Activated CD4-positive, alpha-beta T cell treated with anti-CD3 and anti-CD28 coated beads, Interleukin-2, Interleukin-4, amounts not matched to agents 100 ng/mL and 50 ng/mL, durations not matched to agents 16 hours and 8 hours (primary cell): ENCODE data around the gene ADRA2C.

Experiments used
- DNase-seq: peaks from one replicate; pipeline ENCODE4 v3.0.0-alpha.2; 2020; ENCODE audit warnings: low spot score

ADRA2C gene

GRCh38 chr4:3733195-3733594 is 33.0 kb upstream of the ADRA2C start:
- no peak for DNase-seq

GRCh38 chr4:3735196-3735595 is 31.0 kb upstream of the ADRA2C start:
- DNase-seq: no peak

GRCh38 chr4:3736290-3736689 is 29.9 kb upstream of the ADRA2C start:
- DNase-seq: no peak

GRCh38 chr4:3736806-3737205 is 29.4 kb upstream of the ADRA2C start:
- no peak for DNase-seq

GRCh38 chr4:3739577-3739976 is 26.6 kb upstream of the ADRA2C start:
- no peak for DNase-seq

GRCh38 chr4:3740256-3740655 is 25.9 kb upstream of the ADRA2C start:
- no peak for DNase-seq

GRCh38 chr4:3741217-3742011 is 24.8 kb upstream of the ADRA2C start:
- DNase-seq: no peak

GRCh38 chr4:3742610-3743009 is 23.6 kb upstream of the ADRA2C start:
- no peak for DNase-seq

- DNase-seq: no peak
Measured at GRCh38 chr4:3744232-3744631, 22.0 kb upstream of the ADRA2C start.

- no peak for DNase-seq
Measured at GRCh38 chr4:3744901-3745300, 21.3 kb upstream of the ADRA2C start.

GRCh38 chr4:3745886-3746656 is 20.1 kb upstream of the ADRA2C start:
- no peak for DNase-seq

GRCh38 chr4:3746701-3747580 is 19.2 kb upstream of the ADRA2C start:
- DNase-seq: no peak

- no peak for DNase-seq
Measured at GRCh38 chr4:3747581-3747904, 18.6 kb upstream of the ADRA2C start.

GRCh38 chr4:3748136-3748898 is 17.9 kb upstream of the ADRA2C start:
- no peak for DNase-seq

GRCh38 chr4:3749081-3749480 is 17.1 kb upstream of the ADRA2C start:
- no peak for DNase-seq

- no peak for DNase-seq
Measured at GRCh38 chr4:3750334-3750733, 15.9 kb upstream of the ADRA2C start.

- DNase-seq: no peak
Measured at GRCh38 chr4:3752022-3752421, 14.2 kb upstream of the ADRA2C start.

- no peak for DNase-seq
Measured at GRCh38 chr4:3753726-3754412, 12.3 kb upstream of the ADRA2C start.

GRCh38 chr4:3756343-3757059 is 9.7 kb upstream of the ADRA2C start:
- no peak for DNase-seq

GRCh38 chr4:3759236-3759635 is 6.9 kb upstream of the ADRA2C start:
- DNase-seq: no peak

GRCh38 chr4:3760346-3760745 is 5.8 kb upstream of the ADRA2C start:
- no peak for DNase-seq
